Measurements from ENCODE around the gene POLD3.

Gene POLD3

DNA sequence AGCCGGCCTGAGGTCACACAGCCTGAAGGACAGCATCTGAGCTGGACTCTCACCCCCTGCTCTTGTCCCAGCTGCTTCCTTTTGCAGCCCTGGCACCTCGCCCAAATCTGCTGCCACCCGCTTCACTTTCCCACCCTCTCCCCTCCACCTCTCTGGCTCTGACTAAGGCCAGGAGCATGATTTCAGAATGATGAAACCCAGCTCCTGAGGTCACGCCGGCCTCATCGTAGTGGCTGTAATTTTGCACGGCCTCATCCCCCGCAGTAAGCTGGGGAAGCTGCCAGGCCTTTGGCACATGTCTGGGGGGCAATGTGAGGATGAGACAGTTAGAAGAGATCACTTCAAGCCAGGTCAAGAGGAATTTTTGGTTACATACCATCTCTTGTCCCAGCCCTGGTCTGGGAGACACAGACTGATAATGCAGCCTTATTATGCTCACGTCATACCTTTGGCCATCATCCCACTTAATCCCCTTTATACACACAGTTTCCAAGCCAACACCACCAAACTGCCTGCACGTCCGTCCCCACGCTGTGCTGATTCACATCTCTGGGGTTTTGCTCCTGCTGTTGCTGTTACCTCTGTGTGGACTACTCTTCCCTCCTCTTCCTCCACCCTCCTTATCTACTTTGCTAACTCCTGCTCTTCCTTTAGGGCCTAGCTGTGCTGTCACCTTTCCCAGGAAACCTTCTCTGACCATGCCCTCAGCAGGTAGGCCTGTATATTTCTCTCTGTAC lies 80.7 kb downstream of the POLD3 start:
- no peak for DNase-seq (ENCODE audit: low read depth, low spot score)

DNA sequence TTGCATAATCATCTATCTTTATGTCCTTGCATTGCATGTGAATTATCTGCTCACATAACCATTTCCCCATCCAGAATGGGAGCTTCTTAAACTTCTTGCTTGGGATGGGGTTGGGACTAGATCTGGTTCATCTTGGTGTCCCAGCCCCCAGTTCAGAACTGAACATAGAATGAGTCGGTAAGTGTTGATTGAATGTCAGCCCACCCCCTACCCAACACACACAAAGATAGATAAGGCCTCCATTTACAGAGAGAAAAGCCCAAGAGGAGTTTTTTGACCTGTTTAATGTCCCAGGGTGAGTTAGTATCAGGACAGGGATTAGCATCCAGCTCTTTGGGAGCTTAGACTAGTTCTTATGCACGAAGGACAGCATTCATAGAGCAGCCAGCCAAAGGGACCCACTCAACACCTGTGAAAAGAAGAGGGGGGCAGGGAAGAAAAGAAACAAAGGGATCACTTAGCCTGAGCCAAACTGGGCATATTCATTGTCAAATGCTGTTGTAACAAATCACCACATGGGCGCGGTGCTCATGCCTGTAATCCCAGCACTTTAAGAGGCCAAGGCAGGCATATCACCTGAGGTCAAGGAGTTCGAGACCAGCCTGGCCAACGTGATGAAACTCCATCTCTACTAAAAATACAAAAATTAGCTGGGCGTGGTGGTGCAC lies 81.4 kb downstream of the POLD3 start:
- no peak for DNase-seq (ENCODE audit: low read depth, low spot score)

DNA sequence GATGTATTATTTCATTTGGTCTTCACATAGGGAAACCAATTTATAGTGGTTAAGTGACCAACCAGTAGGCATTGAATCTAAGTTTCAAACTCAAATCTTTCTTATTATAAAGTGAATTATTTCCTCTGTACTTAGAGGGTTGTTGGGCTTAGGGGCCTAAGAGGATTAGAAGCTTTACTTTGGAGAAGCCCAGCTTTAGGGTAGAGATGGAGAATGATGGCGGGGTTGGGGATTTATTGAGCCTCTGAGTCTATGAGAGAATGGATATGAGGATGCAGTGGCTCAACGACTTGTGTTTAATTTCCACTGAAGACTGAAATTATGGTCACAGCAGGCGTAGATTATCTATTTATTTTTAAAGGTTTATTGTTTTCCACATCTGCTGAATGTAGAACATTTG lies 83.4 kb downstream of the POLD3 start:
- DNase-seq (ENCODE audit: low read depth, low spot score): no peak

DNA sequence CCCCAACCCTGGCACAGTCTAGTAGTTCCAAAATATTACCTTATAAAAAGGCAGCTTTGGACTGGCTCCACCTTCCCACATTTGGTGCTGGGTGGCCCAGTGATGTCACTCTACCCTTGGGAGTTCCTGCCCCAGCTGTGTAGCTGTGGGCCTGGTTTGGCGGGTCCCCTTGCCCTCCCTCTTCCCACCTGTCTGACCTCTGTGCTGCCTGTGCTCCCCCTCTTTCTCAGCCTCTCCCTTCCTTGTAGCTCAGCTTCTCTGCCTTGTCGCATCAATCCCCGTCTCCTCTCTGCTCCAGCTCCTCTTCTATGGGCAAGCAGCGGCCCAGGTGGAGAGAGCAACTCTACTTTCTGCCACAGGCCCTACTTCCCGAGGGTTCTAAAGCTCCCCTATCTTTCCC lies 84.2 kb downstream of the POLD3 start:
- DNase-seq (ENCODE audit: low read depth, low spot score): no peak

DNA sequence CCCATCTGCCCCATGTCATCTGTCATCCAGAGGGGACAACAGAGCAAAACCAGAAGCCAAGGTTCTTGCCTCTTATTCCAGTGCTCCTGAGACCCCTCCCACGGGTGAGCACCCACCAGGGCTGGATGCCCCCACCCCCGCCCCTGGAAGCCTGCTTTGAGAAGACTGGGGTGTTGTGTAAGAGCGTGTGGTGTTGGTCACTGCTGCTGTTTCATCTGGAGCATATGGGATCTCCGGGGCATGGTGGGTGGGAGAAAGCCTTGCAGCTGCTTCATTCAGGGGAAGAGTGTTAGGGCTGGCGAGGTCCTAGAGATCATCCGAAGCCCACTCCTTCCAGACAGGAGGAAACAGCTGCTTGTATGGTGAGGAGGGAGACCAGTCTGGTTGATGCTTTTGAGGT lies 84.7 kb downstream of the POLD3 start:
- DNase-seq (ENCODE audit: low read depth, low spot score): no peak

DNA sequence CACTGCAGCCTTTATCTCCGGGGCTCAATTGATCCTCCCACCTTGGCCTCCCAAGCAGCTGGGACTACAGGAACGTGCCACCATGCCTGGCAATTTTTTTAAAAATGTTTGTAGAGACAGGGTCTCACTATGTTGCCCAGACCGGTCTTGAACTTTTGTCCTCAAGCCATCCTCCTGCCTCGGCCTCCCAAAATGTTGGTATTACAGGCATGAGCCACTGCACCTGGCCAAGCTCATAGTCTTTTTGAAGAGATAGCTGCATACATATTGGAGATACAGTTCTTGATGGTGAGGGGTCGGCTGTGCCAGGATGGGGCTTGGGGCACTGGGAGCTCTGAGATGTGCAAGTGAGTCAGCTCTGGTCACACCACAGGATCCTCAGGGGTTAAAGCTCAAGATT lies 85.7 kb downstream of the POLD3 start:
- no peak for DNase-seq (ENCODE audit: low read depth, low spot score)

DNA sequence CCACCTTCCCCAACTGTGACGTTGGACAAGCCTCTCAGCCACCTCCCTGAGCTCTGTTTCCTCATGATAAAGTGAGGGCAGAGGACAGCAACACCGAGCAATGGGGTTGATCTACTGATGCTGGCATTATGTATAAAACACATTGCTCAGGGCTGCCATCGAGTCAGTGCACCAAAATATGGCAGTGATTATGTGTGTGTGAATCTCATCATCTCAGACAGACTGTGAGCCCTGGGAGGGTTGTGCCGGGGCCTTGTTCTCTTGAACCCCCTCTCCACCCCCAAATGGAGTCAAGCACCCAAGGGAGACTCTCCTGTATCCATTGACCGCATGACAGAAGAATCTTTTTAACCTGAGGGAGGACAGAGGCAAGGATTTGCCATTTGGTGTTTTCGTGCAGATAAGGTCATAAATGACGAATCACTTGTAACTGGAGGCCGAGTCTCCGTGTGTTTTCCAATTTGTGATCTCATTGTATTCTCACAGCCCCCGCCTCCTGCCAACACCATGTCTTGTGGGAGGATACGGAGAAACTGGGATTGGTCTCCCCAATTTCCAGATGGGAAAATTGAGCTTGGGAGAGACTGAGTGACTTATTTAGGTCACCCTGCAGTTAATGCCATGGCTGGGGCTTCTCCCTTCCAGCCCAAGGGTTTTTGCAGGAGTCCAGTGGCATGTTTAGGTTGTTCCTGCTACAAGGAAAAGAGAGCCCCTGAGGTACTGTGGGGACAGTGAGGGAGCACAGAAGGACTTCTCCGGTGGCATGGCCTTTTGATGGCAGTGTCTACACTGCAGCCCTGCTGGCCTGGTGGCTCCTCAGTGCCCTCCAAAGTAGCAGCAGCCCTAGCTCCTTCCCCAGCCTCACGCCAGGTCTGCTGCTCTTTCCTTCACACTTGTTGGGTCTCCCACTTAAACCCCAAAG lies 86.5 kb downstream of the POLD3 start:
- no peak for DNase-seq (ENCODE audit: low read depth, low spot score)

DNA sequence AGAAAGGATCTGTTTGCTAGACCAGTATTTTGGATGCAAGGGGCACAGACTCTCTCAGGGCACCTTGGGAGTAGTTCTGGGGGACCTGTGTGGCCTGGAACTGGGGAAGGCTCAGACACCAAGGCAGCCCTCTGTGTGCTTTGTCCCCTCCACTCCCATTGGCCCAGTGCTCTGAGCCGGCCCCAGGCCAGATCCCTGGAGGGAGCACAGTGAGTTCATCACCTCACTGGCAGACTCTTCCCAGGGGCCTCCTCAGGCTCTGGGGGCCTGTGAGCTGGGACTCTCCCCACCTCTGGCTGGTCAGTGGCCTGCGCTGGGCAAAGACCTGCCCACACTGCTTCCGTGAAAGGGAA lies 87.1 kb downstream of the POLD3 start:
- no peak for DNase-seq (ENCODE audit: low read depth, low spot score)

DNA sequence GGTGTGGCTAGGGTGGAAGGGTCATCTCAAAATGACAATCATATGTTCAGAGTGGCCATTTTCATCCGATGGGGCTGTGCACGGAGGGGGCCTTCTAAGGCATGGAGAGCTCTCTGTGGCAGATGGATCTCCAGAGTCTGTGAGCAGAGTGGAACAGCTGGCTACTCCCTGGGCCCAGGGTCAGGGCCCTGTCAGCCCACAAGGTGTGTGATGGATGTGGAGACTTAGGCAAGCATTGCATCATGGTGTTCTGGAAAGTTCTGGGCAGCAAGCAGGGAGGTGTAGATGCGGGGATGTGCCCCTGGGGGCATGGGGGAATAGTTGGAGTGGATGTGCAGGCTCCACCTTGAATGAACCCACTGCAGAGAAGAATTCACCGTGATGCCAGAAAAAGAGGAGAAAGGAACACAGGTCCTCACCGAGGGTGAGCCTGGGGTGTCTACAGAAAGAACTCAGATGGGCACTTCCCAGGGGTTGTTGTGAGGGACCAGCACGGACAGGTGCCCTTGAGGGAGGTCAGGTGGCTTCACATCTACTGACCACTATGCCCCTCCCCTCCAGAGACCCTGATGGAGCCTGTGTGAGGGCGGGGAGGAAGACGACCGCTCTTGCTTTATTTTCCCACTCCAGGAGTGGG lies 87.8 kb downstream of the POLD3 start:
- no peak for DNase-seq (ENCODE audit: low read depth, low spot score)

DNA sequence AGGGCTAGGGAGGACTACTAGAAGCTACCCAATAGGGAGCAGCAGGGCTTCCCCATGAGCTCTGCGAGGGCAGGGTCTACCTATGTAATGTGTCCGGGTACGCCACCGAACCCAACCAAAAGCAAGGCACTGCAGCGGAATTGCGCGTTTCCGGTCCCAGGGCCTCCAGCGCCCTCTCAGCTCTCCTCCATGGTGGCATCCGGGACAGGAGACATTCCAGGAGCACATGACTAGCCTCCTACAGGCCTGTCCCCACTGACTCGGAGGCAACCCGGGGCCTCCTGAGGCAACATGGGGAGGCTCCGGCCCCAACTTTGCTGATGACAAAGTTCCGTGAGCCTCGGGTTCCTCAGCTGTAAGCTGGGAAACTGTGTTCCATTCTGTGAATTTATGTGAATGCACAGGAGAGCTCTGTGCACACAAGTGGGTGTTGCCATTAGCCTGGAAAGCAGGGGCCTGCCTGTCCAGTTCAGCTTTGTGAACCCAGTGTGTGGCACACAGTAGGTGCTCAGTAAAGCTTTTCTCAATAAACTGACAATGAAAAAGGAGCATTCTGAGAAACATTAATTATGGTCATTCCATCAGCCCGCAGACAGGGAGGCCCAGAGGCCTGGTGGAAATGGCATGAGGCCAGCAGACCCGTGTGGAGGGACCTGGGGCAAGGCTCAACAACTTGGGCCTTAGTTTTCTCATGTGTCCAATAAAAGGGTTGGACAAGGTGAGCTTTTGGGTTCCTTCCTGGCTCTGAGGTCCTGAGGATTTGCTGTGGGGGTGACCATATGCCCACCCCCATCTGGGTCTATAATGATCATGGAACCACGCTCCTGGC lies 88.5 kb downstream of the POLD3 start:
- DNase-seq (ENCODE audit: low read depth, low spot score): no peak

DNA sequence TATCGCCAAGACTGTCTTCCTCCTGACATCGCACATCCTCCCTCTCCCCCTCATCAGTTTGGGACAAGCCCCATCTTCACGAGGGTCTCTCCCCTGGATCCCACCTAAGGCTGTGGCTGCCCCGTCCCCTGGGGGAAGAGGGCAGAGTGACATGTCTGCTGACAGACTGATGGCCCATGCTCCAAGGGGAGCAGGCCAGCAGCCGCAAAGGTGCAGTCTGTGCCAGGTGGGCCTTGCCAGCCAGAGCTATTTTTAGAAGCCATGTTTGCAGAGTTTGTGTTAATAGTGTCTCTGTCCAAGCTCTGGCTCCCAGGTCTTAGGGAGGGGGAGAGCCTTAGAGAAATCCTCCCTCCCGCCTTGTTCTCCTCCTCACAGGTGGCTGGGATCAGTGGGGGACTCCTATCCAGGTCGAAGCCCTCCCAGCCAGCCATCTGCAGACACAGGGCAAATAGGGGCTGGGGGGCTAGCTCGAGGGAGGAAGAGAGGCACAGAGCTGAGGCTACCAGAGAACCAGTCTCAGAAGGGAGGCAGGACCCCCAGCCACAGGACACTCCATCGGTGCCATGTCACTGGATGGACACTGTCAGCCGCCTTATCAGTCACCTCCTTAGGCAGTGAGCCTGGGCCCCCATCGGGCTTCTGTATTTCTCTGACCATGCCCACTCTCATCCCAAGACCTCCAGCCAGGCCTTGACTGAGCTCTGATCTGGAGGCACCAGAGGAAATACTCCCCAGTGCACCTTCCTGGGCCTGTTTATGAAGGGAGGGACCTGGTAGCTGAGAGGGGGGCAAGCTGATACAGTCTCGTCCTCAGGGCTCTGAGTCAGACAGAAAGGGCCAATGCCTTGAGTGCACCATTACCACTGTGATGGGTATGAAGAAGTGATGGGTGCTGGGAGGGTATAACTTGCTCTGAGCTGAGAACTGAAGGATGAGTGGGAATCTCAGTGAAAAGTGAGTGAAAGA lies 89.6 kb downstream of the POLD3 start:
- no peak for DNase-seq (ENCODE audit: low read depth, low spot score)

DNA sequence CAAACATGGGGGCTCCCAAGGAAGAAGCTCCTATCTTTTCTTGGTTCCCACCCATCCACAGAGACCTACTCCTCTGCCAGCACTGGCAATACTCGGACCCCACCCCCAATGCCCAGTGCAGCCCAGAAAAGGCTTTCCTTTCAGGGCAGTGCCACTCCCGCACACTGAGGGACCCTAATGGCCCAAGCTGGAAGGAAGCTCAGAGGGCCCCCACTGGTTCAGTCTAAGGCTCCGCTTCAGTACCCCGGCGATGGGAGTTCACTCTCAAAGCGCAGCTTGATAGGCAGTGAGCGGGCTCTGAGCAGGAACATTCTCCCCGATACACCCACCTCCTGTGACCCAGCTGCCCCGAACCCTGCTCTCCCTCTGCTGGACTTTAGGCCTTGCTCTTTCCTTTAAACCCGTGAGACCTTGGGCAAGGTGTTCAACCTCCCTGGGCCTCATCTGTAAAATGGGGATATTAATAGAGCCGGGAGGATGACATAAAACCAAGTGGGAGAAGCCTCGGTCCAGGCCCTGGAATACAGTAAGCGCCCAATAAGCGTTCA lies 90.4 kb downstream of the POLD3 start:
- no peak for DNase-seq (ENCODE audit: low read depth, low spot score)

DNA sequence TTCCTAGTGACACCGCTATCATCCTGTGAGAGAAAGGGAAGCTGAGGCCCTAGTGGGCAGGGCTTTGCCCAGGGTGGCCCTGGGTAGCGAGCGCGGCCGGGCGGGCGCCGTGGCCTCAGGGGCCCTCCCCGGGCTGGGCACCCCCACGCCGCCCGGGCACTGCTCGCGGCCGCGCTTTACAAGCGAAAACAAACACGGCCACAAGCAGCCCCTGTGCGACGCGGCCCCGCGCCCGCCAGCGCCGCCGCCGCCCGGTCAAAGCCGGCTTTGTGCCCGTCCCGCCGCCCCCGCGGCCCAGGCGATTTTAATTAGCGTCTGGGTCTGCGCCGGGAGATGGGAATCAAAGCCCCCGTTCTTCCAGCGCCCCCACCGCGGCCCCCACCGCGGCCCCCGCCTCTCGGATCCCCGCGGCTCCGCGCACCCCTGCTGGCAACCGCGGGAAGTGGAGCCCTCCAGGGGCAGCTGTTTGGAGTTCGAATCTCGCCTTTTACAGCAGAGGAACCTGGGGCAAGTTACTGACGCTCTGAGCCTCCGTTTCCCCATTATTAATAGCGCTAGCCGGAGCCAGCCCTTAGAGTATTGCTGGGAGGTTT lies 91.0 kb downstream of the POLD3 start:
- no peak for DNase-seq (ENCODE audit: low read depth, low spot score)

DNA sequence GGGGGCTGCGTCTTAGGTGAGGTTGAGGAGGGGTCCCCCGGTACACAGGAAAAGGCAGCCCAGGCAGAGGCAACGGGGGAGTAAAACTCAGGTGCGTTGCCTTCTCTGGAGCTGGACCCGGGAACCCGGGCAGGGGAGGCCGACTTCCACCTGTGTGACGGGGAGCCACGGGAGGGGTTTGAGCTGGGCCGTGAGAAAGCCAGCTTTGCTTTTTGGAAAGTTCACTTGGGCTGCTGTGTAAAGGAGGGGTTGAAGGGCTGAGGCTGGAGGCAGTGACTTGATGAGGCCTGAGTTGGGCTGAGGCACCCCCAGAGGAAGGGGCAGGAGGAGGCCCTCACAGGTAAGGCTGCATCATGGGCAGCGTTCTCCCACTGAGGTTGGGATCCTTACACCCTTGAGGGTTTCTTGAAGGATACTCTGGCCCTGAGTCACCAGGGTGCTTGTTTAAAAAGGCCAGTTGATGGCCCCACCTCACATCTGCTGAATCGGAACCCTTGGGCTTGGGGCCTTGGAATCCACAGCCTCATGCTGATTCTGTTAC lies 91.6 kb downstream of the POLD3 start:
- DNase-seq (ENCODE audit: low read depth, low spot score): no peak

DNA sequence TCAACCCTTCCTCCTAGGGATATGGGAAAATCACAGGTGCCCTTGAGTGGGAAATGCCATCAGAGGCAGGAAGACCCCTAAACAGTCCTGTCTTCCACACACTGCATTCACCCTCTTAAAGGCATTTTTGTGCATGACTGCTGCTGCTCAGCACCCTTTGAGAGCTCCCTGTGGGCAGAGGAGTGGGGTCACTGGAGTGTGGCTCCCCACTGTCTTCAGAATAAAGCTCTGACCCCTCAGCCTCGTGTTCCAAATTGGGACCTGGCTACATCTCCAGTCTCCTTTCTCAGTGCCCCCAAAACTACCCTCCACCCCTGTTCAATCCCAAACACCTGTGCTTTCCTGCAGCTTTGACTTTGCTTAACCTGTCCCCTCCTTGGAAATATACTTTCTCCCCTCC lies 92.3 kb downstream of the POLD3 start:
- no peak for DNase-seq (ENCODE audit: low read depth, low spot score)

DNA sequence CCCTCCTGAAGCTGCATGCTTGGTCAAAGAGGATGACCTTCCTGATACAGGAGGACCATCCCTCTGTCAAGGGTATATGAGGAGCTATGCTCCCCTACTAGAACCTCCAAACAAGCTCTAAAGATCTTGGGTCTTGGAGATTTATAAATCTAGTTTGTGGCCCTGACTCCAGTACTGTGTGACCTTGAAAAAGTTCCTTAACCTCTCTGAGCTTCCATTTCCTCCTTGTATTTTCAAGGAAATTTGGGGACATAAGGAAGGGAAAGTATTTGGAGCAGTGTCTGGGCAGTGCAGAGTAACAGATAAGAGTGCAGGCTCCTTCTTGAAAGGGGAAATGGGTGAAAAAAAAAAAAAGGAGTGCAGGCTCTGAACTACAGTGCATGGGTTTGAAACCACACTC lies 93.0 kb downstream of the POLD3 start:
- DNase-seq (ENCODE audit: low read depth, low spot score): no peak

DNA sequence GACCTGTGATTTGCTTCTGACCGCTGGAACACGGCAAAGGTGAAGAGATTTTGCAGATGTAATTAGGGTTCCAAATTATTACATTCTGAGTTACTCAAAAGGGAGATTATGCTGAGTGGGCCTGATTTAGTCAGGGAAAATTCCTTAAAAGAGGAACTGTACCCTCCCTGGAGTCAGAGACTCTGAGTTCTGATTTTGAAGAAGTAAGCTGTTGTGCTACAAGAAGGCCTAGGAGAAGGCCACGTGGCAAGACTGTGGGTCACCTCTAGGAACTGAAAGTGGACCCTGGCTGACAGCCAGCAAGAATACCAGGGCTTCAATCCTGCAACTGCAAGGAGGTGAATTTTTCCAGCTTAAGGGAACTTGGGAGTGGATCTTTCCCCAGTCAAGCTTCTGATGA lies 93.5 kb downstream of the POLD3 start:
- DNase-seq (ENCODE audit: low read depth, low spot score): no peak

DNA sequence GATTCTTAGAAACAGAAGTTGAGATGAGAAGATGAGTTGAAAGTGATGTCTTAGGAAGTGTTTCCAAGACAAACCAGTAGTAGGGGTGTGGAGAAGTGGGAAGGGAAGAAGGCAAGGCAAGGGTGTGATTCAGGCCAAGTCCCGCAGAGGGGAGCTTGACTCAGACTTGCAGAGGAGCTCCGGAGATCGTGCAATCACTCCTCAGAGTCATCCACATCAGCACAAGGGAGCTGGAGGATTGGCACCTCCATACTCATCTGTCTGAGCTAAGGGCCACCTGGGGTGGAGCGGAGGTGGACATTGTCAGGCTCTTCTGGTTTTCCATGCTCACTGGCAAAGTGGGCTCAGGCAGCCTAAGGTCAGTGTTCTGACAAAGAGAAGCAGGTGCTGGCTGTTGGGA lies 94.4 kb downstream of the POLD3 start:
- no peak for DNase-seq (ENCODE audit: low read depth, low spot score)
